Fibroblast of lung (primary cell): ENCODE measurements around the gene EIF4A3.

Experiments used
- EZH2 ChIP-seq: IDR thresholded peaks from 2 replicates; pipeline ENCODE4 v1.5.1; 2012; ENCODE audit warnings: low read length, control low read depth, mild to moderate bottlenecking; ENCODE audit errors: missing control alignments
- TF ChIP-seq, protein P1 (sequence below), 2 donors: IDR thresholded peaks in 1 of 2; conservative IDR thresholded peaks in 1 of 2; 1 replicate in 1 of 2; 2 replicates in 1 of 2; pipeline ENCODE4 v1.5.1; 2011 to 2012; ENCODE audit warnings: low read length in 2 of 2, control low read depth in 1 of 2, inconsistent platforms in 1 of 2, low read depth in 1 of 2, mild to moderate bottlenecking in 1 of 2

DNA sequence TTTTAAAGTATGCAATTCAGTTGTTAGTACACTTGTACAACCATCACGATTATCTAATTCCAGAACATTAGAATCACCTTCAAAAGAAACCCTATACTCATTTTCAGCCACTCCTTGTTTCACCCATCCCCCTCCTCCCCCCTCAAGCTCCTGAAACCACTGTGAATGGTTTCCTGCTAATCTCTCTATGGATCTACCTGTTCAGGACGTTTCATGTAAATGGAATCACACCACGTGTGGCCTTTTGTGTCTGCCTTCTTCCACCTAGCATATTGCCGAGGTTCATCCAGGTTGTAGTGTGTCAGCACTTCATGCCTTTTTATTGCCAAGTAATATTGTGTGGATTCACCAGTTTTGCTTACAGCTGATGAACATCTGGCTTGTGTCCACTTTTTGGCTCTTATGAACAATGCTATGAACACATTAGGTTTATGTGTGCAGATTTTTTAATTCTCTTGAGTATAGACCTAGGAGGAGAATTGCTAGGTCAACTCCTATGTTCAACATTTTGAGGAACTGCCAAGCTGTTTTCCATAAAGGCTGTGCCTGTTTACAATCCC, 17.8 kb downstream of the EIF4A3 start:
- TF ChIP-seq, protein P1, sequence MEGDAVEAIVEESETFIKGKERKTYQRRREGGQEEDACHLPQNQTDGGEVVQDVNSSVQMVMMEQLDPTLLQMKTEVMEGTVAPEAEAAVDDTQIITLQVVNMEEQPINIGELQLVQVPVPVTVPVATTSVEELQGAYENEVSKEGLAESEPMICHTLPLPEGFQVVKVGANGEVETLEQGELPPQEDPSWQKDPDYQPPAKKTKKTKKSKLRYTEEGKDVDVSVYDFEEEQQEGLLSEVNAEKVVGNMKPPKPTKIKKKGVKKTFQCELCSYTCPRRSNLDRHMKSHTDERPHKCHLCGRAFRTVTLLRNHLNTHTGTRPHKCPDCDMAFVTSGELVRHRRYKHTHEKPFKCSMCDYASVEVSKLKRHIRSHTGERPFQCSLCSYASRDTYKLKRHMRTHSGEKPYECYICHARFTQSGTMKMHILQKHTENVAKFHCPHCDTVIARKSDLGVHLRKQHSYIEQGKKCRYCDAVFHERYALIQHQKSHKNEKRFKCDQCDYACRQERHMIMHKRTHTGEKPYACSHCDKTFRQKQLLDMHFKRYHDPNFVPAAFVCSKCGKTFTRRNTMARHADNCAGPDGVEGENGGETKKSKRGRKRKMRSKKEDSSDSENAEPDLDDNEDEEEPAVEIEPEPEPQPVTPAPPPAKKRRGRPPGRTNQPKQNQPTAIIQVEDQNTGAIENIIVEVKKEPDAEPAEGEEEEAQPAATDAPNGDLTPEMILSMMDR (conservative IDR thresholded peaks at IDR 0.05 in 1 of 2, IDR thresholded peaks at IDR 0.05 in 1 of 2; ENCODE audit: low read depth in 1 of 2, low read length in 2 of 2): no peak
- TF ChIP-seq EZH2: no peak
